SJSA1 (cell line): ENCODE measurements around the gene CRYL1. TPM values are rescaled to one million over a fixed set of nuclear protein-coding genes. Genes with fewer than 3 reads are reported as not detected.

Experiments used
- DNase-seq, 2 experiments: peaks; one replicate each; pipeline ENCODE4 v3.0.0-alpha.2; 2015 to 2020; ENCODE audit warnings: low spot score in 2 of 2, low read depth in 1 of 2
- H3K27ac ChIP-seq: fragments of 250-450 bp; sonication (Bioruptor Pico); 2 replicates; pipeline ENCODE4 v1.5.1; 2020; ENCODE audit warnings: mild to moderate bottlenecking, moderate library complexity
- H3K27me3 ChIP-seq: fragments of 250-450 bp; sonication (Bioruptor Pico); replicated peaks from 2 replicates; pipeline ENCODE4 v1.5.1; 2020; ENCODE audit warnings: mild to moderate bottlenecking, moderate library complexity
- H3K36me3 ChIP-seq: fragments of 250-450 bp; sonication (Bioruptor Pico); 2 replicates; pipeline ENCODE4 v1.5.1; 2020; ENCODE audit warnings: mild to moderate bottlenecking
- H3K4me1 ChIP-seq: fragments of 250-450 bp; sonication (Bioruptor Pico); replicated peaks from 2 replicates; pipeline ENCODE4 v1.6.1; 2021; ENCODE audit warnings: mild to moderate bottlenecking
- H3K4me3 ChIP-seq: fragments of 250-450 bp; sonication (Bioruptor Pico); 2 replicates; pipeline ENCODE4 v1.5.1; 2020; ENCODE audit warnings: mild to moderate bottlenecking
- H3K9me3 ChIP-seq: fragments of 250-450 bp; sonication (Bioruptor Pico); replicated peaks from 2 replicates; pipeline ENCODE4 v1.5.1; 2020; ENCODE audit warnings: mild to moderate bottlenecking
- total RNA-seq: library from RNA; depleted of rRNA; stranded (reverse); fragments of >200 nt; shearing (Covaris generic); gene quantifications from 2 replicates; pipeline ENCODE4 v1.2.3, GENCODE V29; 2014; rRNA removed

CRYL1 gene, protein sequence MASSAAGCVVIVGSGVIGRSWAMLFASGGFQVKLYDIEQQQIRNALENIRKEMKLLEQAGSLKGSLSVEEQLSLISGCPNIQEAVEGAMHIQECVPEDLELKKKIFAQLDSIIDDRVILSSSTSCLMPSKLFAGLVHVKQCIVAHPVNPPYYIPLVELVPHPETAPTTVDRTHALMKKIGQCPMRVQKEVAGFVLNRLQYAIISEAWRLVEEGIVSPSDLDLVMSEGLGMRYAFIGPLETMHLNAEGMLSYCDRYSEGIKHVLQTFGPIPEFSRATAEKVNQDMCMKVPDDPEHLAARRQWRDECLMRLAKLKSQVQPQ
- 7.1 and 13.2 TPM in 2 replicates for total RNA-seq

DNA sequence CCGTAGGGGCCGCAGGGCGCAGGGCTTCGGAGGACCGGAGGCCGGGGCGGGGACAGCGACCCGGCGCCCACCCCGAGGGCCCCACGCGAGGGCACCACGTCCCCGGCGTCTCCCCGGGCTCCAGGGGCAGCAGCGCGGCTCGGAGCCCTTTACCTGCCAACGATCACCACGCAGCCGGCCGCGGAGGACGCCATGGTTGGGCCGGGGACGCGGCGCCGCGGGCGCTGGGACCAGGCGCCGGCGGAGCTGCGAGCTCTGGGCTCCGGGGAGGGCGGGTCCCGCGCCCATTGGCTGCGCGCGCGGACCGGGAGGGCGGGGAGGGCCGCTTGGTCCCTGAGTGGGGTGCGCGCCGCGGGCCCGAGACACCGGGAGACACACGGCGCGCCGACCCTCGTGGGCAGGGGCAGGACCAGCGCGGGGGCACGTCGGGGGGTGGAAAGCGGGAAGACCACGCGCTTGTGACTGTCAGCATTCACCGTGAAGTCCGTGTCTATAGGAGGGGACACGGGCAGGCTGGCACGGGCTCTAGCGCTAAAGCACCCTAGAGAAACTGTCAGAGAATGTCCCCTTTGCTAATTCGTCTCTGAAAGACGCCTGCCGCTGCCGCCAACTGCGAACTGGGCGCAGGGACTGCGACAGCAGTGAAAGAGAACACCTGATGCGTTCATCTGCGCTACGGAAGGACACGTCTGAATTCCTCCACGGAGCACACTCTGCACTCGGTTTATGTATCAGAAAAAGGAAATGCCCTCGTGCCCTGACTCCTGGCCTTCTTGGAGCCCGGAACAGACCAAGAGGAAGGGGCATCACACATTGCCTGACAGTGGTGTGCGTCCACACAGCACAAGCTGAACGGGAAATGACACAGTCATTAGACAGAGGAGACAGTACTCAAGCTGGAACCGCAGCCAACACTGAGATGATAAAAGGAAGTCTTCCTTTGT lies at the start of gene CRYL1:
CRYL1 (minus strand) TSS at position 257 of the 944 bp plus-strand sequence; CDS start at position 194, 63 bp downstream.
- peak; percentile 55 to 62 for DNase-seq
- peak within 1 kb of the TSS; percentile 93 for H3K4me3 ChIP-seq
- H3K4me1 ChIP-seq: peaks cover 21% of the 10 kb centered on the region
- no peaks in the 10 kb centered on the region for H3K27me3 ChIP-seq
- peak within 1 kb of the TSS; percentile 68 for H3K27ac ChIP-seq
- peaks cover 4% of the 10 kb centered on the region for H3K36me3 ChIP-seq
- H3K9me3 ChIP-seq: no peaks in the 10 kb centered on the region

DNA sequence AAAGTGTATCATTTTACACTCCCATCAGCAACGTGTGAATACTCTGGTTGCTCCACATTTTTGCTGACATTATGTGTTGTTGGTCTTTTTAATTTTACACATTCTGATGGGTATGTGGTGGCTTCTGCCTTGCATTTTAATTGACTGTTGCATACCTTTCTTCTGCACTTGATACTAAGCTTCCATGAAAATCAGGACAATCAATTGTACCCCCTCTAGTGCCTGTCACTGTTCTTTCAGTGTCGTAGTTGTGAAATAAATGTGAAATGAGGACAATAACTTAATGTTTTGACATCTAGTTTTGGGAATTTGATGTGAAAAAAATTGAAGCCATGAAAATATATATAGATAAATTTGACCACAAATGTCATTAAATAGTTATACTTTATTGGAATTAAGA lies 48.0 kb upstream of the CRYL1 start:
- Histone ChIP-seq H3K4me3 (no peak overlapping the region), H3K4me1 (no peaks in the 10 kb centered on the region; the same call in 1 of the 2 replicates), H3K36me3 (0 out of 2 replicates have a peak, but pooled peaks cover 3% of the 10 kb centered on the region), H3K27me3 (no peaks in the 10 kb centered on the region), H3K9me3 (no peaks in the 10 kb centered on the region; the same call in 1 of the 2 replicates), H3K27ac (no peak overlapping the region)
- DNase-seq: no peak

DNA sequence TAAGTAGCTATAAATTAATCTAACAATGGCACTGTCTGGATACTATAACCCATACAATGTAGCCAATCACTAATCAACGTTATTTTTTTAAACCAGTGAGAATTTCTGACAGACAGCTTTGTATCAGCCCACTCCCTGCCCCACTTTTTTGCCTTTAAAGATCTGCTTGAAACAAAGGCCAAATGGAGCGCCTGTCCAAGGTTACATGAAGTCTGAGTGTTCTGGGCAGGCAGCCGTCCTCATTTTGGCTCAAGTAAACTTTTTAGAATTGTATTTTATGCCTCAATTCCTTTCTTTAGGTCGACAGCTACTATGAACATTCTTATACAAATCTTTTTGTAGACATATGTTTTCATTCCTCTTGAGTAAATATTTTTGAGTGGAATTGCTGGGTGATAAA lies 47.5 kb upstream of the CRYL1 start:
- Histone ChIP-seq H3K4me3 (no peak overlapping the region), H3K27ac (no peak overlapping the region), H3K27me3 (no peaks in the 10 kb centered on the region), H3K9me3 (no peaks in the 10 kb centered on the region; the same call in 1 of the 2 replicates), H3K36me3 (0 out of 2 replicates have a peak, but pooled peaks cover 3% of the 10 kb centered on the region), H3K4me1 (peaks cover 3% of the 10 kb centered on the region)
- no peak for DNase-seq

DNA sequence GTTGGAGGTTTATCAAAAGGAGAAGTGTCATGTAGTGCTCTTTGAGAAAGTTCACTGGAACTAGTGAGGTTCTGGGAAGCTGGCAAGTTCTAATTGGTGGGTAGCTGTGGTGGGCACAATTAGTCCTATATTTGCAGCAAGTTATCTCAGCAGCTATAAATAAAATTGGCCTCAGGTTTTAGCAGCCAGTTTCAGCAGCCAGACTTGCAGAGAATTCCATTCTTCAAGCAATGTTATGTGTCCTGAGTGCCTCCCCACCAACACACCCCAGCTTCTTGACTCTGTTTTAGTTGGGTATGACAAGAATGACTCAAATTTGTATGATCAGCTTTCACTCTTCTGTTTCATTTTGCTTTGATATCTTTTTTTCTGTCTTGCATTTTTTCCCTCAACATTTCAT lies 46.0 kb upstream of the CRYL1 start:
- H3K4me1 ChIP-seq: peaks cover 6% of the 10 kb centered on the region
- 0 out of 2 replicates have a peak, but pooled peaks cover 3% of the 10 kb centered on the region for H3K36me3 ChIP-seq
- H3K4me3 ChIP-seq: no peak overlapping the region
- DNase-seq: no peak
- H3K27ac ChIP-seq: no peak overlapping the region
- H3K27me3 ChIP-seq: no peaks in the 10 kb centered on the region
- H3K9me3 ChIP-seq: no peaks in the 10 kb centered on the region

DNA sequence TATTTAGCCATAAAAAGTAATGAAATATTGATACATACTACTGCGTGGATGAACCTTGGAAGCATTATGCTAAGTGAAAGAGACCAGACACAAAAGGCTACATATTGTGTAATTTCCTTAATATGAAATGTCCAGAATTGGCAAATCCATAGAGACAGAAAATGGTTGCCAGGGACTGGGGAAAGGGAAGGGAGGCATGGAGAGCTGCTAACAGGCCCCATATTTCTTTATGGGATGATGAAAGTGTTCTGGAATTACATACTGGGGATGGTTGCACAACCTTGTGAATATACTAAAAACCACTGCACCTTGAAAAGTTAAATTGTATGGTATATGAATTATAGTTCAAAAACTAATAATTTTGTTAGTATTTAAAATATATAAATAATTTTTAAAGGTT lies 44.9 kb upstream of the CRYL1 start:
- no peaks in the 10 kb centered on the region; the same call in none of the 2 replicates for H3K9me3 ChIP-seq
- H3K4me1 ChIP-seq: peaks cover 6% of the 10 kb centered on the region
- no peaks in the 10 kb centered on the region for H3K27me3 ChIP-seq
- H3K36me3 ChIP-seq: no peaks in the 10 kb centered on the region
- H3K27ac ChIP-seq: no peak overlapping the region
- H3K4me3 ChIP-seq: no peak overlapping the region
- DNase-seq: no peak

DNA sequence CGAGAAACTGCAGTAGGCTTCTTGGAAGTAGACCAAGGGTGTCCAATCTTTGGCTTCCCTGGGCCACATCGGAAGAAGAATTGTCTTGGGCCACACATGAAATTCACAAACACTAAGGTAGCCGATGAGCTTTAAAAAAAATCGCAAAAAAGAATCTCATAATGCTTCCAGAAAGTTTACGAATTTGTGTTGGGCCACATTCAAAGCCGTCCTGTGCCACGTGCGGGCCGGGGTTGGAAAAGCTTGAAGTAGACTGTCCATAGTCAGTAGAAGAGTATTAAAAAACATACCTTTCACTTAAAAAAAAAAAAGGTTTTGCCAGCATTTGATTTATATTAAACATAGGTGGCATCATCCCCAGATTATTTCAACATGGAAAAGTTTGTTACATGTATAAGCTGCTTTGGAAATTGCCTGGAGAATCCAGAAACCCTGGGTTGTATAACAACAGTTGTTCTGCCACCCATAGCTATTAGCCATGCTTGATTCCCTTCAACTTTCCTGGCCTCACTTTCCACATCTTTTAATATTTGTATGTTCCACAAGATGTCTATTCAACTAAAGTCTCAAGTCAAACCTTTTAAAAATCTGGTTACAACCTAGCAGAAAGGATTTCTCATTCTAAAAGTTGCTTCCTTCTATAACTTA lies 42.3 kb upstream of the CRYL1 start:
- H3K36me3 ChIP-seq: no peaks in the 10 kb centered on the region
- peak overlapping the region; percentile 74 for H3K27ac ChIP-seq
- H3K9me3 ChIP-seq: peaks cover 2% of the 10 kb centered on the region
- no peak for DNase-seq
- H3K4me3 ChIP-seq: peak overlapping the region; percentile 61
- no peaks in the 10 kb centered on the region for H3K27me3 ChIP-seq
- peaks cover 6% of the 10 kb centered on the region for H3K4me1 ChIP-seq

DNA sequence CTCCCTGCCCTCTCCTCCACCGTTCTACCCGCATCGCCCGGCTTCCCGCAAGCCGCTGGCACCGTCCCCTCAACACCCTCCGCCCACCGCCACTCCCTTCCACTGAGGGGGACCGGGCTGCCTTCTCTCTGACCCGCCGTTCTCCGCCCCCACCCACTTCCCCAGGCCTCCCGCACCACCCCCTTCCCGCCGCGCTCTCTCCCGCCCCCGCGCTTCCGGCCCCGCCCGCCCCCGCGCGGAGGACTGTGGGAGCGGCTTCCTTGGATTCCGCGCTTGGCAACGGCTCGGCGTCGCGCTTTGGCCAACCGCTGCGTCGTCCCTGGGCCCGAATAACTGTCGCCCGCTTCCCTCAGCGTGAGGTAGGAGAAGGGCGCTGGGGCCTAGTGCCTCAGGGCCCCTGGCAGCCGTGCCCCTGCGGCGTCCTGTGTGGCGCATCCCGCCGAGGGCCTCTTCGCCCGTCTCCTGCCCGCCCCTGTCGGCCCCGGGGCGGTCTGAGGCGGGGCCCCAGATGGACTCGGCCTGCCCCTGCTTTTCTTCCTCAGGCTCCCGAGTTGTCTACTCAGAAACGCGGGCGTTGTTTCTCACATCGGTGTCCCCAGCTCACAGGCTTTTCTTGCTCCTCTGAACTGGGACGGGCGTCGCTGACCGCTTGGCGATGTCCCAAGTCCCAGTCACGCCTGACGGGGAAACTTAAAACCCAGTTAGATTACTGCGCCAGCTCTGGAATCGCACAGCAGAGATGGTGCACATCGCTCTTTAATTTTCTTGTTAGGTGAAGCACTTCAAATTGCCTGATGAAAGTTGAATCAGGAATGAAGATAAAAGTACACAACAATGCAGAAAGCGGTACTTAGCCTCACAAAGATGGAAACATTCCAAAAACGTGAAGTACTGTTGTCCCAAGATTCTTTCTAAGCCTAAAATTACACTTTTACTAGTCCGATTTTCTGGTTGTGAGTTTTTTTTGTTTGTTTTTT lies 41.5 kb upstream of the CRYL1 start, which contains the start of gene IFT88:
IFT88 (plus strand) TSS at position 260 of the 977 bp plus-strand sequence. CDS start 7,229 bp downstream, outside the sequence.
- H3K36me3 ChIP-seq: no peaks in the 10 kb centered on the region
- H3K4me1 ChIP-seq: peaks cover 6% of the 10 kb centered on the region
- peak within 1 kb of the TSS; percentile 74 for H3K27ac ChIP-seq
- peaks cover 2% of the 10 kb centered on the region for H3K9me3 ChIP-seq
- no peaks in the 10 kb centered on the region for H3K27me3 ChIP-seq
- DNase-seq: peak; percentile 85 to 89
- H3K4me3 ChIP-seq: peak within 1 kb of the TSS; percentile 61

DNA sequence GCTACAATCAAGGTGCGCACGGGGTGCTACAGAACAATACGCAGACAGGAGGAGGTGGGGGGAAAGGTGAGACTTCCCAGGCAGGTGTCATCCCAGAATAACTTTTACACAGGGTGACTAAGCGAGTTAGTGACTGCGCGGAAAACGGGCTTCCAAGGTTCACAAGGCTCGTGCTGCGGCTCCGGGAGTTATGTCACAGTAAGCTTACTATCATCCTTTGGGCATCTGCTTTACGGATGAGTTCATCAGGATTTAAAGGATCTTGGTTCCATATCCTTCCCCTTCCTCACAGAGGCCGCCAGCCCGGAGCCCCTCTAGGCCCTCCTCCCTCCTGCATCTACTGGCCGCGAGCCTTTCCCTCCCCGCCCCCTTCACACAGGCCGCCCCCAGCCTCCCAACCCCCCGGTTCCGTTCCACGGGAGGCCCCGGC lies 40.8 kb upstream of the CRYL1 start:
- Histone ChIP-seq H3K36me3 (no peaks in the 10 kb centered on the region), H3K27ac (peak overlapping the region; percentile 74), H3K9me3 (peaks cover 2% of the 10 kb centered on the region), H3K27me3 (no peaks in the 10 kb centered on the region), H3K4me1 (peaks cover 6% of the 10 kb centered on the region), H3K4me3 (peak overlapping the region; percentile 61)
- DNase-seq: peak in 1 of 2 experiments; percentile 56

DNA sequence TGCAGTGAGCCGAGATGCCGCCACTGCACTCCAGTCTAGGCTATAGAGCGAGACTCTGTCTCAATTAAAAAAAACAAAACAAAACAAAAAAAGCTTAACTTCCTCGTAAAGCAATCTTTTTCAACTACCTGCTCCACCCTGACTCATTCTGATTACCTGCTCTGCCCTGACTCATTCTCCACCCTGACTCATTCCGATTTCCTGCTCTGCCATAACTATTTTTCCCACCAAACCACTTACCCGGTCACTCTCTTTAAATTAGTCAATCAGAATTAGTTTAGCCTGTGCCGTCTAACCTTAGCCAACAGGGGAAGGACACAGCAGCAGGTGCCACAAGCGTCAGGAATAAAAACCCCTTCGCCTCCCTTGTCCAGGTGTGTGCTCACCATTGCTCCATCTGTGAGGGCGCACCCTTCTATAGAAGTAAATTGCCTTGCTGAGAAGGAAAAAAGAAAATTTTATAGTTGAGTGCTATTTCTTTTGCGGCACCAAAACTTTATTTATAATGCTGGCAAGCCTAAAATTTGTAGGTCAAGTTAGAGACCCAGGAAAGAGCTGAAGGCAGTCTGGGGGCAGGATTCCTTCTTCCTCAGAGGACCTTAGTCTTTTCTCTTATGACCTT lies 39.6 kb upstream of the CRYL1 start:
- no peak for DNase-seq
- peaks cover 6% of the 10 kb centered on the region for H3K4me1 ChIP-seq
- no peak overlapping the region for H3K4me3 ChIP-seq
- H3K36me3 ChIP-seq: no peaks in the 10 kb centered on the region
- H3K27me3 ChIP-seq: no peaks in the 10 kb centered on the region
- no peak overlapping the region for H3K27ac ChIP-seq
- peaks cover 2% of the 10 kb centered on the region for H3K9me3 ChIP-seq

DNA sequence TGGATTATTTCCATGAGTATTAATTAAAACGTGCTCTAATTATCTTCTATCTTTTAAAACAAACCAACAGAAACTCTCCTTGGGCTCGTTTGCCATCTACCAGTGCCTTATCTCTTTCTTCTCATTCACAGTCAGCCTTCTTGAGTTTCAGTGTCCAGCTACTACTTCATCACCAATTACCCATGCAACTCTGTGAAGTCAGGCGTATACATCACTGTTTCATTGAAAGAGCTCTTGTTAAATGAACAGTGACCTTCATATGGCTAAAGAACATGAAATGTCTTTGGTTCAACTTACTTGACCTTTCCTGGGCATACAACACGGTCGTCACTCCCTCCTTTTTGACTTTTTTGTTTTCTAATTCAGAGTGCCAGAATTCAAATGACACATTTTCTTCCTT lies 36.1 kb upstream of the CRYL1 start:
- H3K9me3 ChIP-seq: peaks cover 2% of the 10 kb centered on the region
- H3K27me3 ChIP-seq: no peaks in the 10 kb centered on the region
- H3K27ac ChIP-seq: no peak overlapping the region
- no peaks in the 10 kb centered on the region for H3K36me3 ChIP-seq
- H3K4me3 ChIP-seq: no peak overlapping the region
- DNase-seq: no peak
- H3K4me1 ChIP-seq: no peaks in the 10 kb centered on the region; the same call in 1 of the 2 replicates

DNA sequence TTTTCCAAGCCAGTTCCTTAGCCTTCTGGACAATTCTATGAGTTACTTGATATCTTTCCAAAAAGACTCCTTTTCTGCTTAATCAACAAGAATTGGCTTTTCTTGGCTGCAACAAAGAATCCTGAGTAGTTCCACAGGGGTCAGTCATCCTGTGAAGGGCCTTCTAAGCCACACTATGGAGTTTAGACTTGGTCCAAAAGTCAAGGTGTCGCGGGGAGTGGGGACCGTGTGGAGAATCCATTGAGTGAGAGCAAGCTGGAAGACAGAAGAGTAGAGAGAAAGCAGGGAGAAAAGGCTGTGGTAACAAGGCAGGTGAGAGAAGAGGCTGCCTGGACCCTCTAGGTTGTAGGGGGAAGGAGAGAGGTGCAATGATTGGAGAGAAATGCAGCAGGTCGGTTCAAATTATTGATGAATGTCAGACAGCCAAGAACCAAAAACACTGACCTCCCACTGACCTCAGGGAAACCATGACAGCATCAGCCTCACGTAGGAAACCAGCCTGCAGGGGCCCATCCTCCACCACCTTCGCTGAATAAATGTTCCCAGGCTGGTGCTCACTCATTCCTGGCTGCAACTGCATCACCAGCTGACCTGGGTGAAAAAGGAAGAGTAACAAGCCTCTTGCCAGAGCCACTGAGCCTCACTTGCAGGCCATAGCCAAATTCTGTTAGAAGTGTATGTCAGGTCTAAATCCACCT lies 34.2 kb upstream of the CRYL1 start:
- Histone ChIP-seq H3K4me3 (no peak overlapping the region), H3K4me1 (no peaks in the 10 kb centered on the region), H3K27ac (no peak overlapping the region), H3K27me3 (no peaks in the 10 kb centered on the region), H3K36me3 (no peaks in the 10 kb centered on the region), H3K9me3 (0 out of 2 replicates have a peak, but pooled peaks cover 2% of the 10 kb centered on the region)
- DNase-seq: no peak

DNA sequence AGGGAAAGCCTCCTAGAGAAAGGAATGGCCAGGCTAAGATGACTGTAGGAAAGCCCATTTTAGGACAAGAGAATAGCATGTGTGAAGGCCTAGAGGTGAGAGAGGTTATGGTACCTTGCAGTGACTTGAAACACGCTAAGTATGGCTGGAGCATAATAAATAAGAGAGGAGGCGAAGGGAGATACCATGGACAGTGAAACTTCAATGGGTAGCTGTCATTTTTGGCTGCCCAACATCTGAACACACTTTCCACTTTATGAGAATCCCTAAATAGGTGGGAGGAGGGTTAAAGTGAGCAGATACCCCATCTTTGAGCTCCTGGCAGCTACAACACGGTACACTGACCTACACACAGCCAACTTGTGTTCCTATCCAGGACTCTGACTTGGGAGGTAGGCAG lies 33.3 kb upstream of the CRYL1 start:
- no peaks in the 10 kb centered on the region for H3K27me3 ChIP-seq
- no peaks in the 10 kb centered on the region for H3K36me3 ChIP-seq
- H3K9me3 ChIP-seq: no peaks in the 10 kb centered on the region
- H3K27ac ChIP-seq: no peak overlapping the region
- H3K4me1 ChIP-seq: no peaks in the 10 kb centered on the region
- no peak overlapping the region for H3K4me3 ChIP-seq
- no peak for DNase-seq
